GM21619 (cell line): ENCODE results near the gene TYW1.
A peak's percentile ranks its signal among the peaks of the same experiment; 100 is the strongest.
"Not testable (repeated sequence)": the region's sequence is repeated elsewhere in the genome, so short reads cannot be mapped to it uniquely, and the experiment has no call there.

Experiments used
- ATAC-seq: cut with Tn5 transposase; IDR thresholded peaks from one replicate; pipeline ENCODE4 v1.9.1; 2021; ENCODE audit not compliant: unreplicated experiment

TYW1 gene

DNA sequence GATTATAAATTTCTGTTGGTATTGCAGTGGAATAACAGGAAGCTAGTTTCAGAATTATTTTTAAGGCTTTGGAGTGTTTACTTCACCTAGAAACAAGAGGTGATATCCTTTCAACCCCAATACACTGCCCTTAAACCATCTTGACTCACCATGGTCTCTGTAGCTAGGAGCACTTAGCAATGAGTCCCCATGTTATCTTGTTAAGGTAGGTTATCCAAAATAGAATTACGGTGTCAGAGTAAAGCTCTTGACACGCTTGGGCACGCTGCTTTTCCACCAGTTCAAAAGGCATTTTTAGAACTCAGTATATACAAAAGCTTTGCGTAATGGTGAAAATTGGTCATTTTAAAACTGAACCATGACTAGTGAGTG lies 46.9 kb downstream of the TYW1 start:
- ATAC-seq, result not testable (repeated sequence)

DNA sequence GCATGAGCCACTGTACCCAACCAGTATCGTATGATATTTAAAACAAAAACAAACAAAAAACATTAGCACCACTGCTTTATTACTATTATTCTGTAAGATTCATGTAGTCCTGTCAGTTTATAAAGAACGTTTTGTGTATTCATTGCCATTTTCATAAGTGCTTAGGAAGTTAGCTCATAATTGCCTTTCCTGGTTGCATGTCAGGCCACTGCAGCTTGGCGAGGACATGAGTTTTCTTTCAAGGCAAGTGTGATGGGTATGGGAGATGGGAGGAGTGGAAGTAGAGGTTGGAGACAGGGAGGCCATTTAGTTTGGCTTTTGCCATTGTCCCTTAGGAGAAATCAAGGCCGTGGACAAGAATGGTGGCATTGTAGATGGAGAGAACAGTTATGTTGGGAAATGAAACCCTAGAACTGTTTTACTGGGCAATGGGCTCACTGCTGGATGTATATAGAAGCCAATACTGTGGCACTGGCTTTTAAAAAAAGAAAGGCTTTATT lies 48.9 kb downstream of the TYW1 start:
- no peak for ATAC-seq

DNA sequence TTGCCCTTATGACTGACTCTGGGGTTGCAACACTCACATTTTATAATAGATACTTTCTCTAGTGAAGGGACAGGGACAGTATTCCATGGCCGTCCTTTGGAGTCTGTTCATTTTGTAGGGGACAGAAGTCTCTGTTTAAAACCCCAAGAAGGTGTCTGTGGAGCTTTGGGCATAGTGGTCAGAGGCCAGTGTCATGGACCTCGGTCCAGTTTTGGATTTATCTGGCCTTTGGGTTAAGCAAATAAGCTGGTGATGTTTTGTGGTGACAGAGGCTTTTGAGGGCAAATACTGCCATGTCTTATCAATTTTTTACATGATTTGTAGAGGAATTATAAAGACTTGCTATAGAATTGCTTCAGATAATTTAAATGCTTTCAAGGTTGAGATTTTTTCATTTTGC lies 50.2 kb downstream of the TYW1 start:
- not testable (repeated sequence) for ATAC-seq

DNA sequence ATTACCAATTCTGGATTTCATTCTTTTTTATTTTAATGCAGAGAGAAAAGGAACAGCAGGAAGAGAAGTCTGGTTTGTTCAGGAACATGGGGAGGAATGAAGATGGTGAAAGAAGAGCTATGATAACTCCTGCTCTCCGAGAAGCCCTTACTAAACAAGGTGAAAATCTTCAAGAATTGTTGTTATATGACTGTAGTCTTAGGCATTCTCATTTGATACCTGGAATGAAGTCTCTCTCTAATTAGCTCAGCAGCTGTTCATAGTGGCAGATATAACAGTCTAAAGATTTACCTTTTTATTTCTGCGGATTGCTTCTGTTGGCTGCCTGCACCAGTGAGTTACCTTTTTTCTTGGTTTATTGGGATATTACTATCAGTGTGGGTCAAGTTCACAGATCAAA lies 53.3 kb downstream of the TYW1 start:
- not testable (repeated sequence) for ATAC-seq

DNA sequence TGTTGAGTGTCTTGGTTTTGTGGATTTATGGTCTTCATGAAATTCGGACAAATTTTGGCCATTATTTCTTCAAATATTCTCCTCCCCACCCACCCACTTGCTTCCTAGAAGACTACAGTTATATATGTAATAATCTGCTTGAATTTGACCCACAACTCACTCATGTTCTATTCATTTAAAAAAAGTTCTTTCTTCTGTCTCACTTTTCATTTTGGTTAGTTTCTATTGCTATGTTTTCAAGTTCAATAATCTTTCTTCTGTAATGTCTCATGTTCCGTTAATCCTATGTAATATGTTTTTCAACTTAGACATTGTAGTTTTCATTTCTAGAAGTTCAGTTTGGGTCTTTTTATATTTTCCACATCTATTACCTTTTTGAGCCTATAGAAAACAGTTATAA lies 55.5 kb downstream of the TYW1 start:
- not testable (repeated sequence) for ATAC-seq

DNA sequence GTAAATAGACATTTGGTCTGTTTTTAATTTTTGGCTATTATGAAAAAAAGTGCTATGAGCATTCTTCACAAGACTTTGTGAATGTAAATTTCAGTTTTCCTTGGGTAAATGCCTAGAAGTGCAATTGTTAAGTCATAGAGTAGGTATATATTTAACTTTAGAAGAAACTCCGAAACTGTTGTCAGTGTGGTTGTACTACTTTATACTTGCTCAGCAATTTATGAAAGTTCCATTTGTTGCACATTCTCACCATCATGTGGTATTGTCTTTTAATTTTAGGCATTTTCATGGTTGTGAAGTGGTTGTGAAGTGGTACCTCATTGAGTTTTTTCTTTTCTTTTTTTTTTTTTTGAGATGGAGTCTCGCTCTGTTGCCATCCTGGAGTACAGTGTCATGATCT lies 60.0 kb downstream of the TYW1 start:
- no peak for ATAC-seq

DNA sequence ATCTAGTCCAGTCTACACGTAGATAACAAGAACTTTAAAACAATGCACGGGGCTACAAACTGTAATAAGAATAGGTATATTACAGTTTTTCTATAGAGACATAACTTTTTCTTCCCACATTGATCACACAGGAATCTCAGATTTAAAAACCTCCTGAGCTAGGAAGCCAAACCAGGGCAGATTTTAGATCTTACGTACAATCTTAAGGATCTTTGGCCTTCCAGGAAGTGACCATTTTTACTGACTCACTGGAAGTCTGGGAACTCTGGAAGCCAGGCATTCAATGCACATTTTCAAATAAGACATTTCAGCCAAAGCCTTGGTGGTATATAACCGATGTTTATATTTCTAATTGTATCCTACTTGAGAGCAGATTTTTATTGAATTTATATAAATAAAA lies 64.7 kb downstream of the TYW1 start:
- not testable (repeated sequence) for ATAC-seq

DNA sequence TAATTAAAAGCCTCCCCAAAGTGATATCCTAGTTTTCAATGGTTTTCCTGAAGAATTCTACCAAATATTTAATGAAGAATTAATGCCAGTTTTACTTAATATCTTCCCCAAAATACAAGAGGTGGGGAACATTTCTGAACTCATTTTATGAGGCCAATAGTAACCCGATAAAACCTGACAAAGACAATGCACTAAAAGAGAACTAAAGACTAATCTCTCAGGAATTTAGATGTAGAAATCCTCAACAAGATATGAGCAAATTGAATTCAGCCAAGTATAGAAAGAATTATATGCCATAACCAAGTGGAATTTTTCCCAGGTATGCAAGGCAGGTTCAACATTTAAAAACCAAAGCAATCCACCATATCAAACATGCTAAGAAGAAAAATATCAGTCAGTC lies 66.2 kb downstream of the TYW1 start:
- not testable (repeated sequence) for ATAC-seq

DNA sequence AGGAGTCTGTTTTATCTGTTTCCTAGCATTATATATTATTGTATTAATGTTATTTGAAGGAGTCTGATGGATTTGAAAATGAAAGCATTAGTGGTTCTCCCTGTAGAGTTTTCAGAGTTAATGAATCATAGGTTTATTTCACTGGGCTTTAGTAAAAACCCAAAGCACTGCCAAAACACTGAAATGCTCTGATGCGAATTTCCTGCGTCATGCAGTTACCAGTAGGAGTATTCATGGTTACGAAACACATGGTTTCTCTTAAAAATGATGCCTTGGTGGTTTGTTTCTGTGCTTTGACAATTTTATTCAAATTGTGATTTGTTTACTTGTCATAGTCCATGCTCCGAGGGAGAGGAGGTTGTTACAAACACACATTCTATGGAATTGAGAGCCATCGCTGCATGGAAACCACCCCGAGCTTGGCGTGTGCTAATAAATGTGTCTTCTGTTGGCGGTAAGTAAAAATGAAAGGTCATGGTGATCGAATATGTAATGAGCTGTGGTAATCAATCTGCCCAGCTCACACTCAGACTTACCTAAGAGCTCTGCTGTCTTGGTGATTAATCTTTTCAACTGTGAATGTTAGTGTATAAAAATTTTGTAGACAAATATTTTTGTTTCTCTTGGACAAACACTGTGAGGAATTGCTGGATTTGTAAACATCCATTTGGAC lies 70.5 kb downstream of the TYW1 start:
- peak; percentile 79 for ATAC-seq

DNA sequence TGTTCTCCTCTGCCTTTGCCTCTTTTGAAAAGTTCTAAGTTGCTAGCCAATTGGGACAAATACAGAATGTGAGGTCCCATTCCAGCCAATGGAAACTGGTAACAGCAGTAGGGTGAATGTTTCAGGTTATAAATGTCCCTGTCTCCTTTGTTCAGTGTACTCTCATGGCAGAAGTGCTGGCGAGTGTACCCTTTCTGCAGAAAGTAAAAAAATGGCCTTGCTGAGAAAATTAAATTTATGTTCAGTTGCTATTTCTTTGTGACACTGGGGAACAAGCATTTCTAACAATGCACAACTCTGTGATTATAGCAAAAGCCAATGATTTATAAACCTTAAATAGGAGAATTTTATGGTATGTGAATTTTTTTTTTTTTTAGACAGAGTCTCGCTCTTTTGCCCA lies 79.5 kb downstream of the TYW1 start:
- ATAC-seq, result not testable (repeated sequence)

DNA sequence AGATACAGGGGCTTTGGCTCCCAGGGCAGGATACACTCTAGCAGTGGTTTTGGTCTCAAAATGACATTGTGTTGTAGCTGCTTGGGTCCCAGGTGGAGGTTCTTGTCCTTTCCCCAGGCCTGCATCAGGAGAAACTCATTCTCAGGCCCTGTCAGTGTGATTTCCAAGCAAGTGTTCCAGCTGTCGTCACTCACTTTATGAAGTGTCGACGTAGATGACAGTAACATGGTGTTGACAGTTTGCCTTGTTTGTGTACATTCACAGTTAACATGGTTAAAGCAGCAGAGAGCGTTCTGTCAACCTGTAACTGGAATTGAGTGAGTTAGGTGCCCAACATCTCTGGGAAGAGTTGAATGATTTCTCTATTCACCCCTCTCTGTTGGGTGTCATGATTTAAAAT lies 86.2 kb downstream of the TYW1 start:
- not testable (repeated sequence) for ATAC-seq

DNA sequence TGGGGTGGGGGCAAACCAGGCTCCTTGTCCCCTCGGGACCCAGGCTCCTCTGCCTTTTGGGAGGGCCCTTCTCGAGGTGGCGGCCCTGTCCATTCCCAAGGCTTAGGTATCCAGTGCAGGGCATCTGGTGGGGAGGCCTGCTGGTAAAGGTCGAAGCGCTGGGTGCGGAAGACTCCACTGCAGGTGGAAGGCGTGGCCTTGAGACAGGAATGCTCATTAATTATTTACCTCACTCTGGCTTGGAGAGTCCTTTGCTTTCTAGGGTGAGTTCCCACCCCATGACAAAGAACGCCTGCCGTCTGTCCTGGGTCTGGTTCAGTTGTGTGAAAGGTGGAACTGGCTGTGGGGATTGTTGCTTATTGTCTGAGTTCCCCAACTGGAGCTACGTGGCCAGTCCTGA lies 92.6 kb downstream of the TYW1 start:
- ATAC-seq, result not testable (repeated sequence)

DNA sequence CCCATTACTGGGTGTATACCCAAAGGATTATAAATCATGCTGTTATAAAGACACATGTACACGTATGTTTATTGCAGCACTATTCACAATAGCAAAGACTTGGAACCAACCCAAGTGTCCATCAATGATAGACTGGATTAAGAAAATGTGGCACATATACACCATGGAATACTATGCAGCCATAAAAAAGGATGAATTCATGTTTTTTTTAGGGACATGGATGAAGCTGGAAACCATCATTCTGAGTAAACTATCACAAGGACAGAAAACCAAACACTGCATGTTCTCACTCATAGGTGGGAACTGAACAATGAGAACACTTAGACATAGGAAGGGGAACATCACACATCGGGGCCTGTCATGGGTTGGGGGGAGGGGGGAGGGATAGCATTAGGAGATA lies 94.4 kb downstream of the TYW1 start:
- not testable (repeated sequence) for ATAC-seq

DNA sequence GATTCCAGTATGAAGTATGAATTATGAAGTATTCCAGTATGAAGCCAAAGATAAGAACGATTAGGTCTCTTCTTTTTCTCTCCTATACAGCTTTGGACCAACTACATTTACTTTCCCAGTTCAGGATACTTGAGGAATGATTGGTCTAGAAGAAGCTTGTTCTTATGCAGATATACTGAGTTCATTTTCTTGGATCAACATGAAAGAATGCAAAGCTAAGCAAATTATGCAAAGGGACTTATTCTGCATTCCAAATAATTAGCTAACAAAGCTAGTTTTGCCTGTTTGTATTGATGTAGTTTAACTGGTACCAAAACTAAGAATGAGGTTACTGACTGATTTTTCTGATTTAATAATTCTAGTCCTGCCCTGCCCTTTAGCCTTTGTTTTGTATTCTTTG lies 101.4 kb downstream of the TYW1 start:
- not testable (repeated sequence) for ATAC-seq

DNA sequence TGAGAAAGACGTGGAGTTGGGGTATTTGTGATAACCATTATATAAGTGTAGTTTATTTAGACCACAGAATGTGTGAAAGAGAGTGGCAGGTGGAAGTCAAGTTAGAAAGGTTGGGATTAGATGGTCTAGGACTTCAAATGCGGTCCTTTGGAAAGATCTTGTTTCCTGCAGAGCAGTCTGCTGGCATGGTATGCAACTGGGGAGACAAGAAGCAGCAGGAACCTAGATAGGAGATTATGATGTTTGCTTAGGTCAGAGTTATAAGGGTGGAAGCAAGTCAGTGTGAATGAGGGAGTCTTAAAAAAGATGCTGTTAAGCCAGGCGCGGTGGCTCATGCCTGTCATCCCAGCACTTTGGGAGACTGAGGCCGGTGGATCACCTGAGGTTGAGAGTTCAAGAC lies 102.8 kb downstream of the TYW1 start:
- not testable (repeated sequence) for ATAC-seq

DNA sequence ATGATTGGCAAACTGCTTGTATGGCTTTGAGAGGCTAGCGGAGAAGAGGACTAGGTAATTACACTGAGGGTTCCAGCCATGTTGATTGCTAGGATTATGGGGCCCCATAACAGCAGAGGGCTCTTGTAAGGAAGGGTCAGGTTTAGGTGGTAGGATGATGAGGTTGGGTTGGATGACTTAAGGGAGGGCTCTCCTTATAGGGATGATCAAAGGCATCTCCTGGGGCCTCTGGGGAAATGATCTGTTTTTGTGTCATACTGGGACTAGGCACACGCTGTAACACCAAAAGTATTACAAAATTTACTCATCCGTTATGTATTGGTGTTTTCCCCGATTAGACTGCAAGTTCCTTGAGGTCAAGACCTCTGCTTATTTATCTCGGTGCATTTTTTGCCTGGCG lies 103.4 kb downstream of the TYW1 start:
- ATAC-seq, result not testable (repeated sequence)

DNA sequence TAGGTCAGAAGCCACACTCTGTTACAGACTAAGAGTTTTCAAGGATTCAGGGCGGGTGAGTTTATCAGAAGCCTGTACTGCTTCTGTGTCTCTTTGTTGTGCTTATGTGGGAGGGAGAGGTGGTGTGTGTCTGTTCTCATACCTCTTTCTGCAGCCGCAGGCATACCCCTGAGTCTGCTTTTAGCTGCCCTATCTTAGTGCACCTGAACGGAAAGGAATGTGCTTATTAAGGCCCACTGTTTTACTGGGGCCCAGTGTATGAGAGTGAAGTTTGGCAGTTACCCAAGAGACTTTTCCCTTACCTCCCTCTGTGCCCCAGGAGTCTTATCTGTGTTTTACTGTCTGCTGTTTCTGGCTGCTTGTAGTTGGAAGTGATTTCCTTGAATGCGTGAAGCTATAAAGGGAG lies 104.3 kb downstream of the TYW1 start:
- no peak for ATAC-seq

DNA sequence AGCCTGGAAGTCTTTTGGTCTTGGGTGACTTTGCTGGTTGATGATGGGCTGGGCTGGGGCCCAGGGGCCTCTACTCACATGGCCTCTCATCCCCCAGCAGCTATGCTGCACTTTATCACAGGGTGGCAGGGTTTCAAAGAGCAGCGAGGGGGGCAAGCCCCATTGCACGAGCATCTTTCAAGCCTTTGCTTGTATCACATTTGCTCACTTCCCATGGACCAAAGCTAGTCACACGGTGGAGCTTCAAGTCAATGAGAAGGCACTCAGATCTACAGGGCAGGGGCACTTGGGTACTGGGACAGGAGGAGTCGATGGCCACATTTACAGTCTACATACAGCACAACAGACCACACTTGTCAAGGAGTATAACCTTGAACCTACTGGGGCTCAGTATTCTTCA lies 108.3 kb downstream of the TYW1 start:
- ATAC-seq, result not testable (repeated sequence)

DNA sequence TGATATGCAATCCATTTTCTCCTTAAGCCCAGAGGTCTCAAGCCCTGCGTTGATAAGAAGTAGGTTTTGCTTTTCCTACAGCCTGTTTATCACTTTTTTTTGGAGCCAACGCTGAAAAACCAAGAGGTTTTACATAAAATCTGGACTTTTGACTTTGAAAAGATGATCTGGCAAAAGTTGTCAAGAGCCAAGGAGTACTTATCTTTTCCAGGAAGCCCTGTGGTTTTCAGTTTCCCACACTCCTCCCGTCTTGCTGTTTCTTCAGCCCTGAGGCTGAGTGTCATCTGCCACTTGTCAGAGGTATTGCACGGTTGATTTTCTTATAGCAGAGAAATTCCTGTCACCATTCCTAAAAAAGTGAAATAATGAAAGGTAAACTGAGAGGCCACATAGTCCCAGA lies 108.7 kb downstream of the TYW1 start:
- ATAC-seq, result no peak

DNA sequence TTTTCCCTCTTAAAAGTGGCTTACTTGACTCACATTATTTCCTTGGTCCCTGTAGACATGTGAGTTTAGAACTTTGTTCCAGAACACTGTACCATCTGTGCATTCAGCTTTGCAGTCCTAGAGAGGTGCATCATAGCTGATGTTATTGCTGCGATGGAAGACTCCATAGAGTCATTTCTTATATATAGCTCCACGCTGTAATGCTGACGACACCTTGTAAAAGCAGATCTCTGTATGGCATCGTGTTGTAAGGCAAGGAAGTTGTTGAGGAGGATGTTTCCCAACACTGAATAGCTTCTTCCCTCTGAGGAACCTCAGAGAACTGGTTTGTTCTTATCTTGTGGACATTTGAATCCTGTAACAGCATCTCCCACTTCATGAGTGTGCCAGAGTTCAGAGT lies 109.6 kb downstream of the TYW1 start:
- not testable (repeated sequence) for ATAC-seq

DNA sequence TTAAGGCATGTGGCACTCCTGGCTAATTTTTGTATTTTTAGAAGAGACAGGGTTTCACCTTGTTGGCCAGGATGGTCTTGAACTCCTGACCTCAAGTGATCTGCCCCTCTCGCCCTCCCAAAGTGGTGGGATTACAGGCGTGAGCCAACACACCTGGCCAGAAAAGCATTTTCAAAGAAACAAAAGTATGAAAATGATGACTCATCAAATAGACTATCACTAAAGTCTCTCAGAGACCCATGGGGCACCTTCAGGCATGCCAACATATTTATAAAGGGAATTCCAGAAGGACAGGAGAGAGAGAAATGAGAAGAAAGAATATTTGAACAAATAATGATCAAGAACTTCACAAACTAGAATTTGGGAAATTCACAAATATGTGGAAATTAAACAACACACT lies 114.7 kb downstream of the TYW1 start:
- ATAC-seq, result not testable (repeated sequence)

DNA sequence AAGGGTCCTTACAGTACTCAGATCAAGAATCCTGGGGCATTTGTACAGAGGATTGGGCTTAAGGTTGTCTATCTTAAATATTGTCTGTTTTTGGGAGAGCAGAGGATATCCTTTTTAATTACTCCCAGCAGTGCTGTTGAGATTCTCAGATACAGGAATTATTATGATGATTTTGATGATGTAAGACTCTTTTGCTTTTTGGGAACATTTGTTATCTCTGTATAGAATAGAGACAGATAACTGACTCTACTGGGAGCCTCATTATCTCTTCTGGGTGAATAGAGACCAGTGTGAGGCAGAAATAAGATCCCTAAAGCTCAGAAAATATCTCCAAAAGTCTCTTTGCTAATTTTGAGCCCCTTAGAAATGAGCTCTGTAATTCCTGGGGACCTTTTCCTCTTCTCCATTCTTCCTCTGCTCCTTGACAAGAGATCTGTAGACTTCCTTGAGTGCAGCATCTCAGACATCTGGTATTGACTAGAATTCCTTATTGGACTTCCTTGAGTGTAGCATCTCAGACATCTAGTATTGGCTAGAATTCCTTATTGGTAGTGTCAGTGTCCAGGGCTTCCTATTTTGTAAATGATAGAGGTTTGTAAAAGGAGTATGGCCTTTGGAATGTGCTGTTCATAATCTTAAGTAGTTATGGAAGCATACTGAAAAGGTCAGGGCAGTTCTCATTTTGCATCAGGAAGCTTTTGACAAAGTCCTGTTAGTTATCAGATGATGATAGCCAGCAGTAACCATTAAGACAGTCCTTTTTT lies 118.0 kb downstream of the TYW1 start:
- not testable (repeated sequence) for ATAC-seq
